Endometrium (tissue), 2 donors: ENCODE results near the gene SPIN3.
"Not testable (repeated sequence)": the region's sequence is repeated elsewhere in the genome, so short reads cannot be mapped to it uniquely, and the experiment has no call there.

ENCODE experiments used
- FAIRE-seq: peaks from 2 replicates; lab custom pipeline; 2012; peaks lifted over from hg19 to GRCh38; lab: Jason Lieb, UNC
- donor health status: control.
- donor health status: control.

Gene SPIN3

GRCh38 chrX:56995271-56995994, at the start of gene SPIN3:
SPIN3 (minus strand) TSS chrX:56995541; CDS start chrX:56994947, 594 bp downstream.
- FAIRE-seq, result no peak

DNA sequence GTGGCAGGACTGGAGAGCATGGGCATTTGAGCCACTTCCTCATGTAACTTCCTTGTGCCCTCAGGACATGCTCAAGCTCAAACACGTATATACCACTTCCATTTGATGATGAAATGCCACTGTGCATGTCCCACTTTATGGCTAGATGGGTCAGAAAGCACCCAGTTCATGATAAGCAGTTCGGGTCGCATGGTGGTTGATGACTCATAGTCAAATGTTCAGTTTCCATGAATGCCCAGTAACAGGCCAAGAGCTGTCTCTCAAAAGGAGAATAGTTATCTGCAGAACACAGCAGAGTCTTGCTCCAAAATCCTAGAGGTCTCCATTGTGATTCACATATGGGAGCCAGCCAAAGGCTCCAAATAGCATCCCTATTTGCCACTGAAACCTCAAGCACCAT, 48.9 kb upstream of the SPIN3 start:
- no peak for FAIRE-seq

- not testable (repeated sequence) for FAIRE-seq
These were observed 41.9 kb upstream of the SPIN3 start for GRCh38 chrX:57037265-57037664.

DNA sequence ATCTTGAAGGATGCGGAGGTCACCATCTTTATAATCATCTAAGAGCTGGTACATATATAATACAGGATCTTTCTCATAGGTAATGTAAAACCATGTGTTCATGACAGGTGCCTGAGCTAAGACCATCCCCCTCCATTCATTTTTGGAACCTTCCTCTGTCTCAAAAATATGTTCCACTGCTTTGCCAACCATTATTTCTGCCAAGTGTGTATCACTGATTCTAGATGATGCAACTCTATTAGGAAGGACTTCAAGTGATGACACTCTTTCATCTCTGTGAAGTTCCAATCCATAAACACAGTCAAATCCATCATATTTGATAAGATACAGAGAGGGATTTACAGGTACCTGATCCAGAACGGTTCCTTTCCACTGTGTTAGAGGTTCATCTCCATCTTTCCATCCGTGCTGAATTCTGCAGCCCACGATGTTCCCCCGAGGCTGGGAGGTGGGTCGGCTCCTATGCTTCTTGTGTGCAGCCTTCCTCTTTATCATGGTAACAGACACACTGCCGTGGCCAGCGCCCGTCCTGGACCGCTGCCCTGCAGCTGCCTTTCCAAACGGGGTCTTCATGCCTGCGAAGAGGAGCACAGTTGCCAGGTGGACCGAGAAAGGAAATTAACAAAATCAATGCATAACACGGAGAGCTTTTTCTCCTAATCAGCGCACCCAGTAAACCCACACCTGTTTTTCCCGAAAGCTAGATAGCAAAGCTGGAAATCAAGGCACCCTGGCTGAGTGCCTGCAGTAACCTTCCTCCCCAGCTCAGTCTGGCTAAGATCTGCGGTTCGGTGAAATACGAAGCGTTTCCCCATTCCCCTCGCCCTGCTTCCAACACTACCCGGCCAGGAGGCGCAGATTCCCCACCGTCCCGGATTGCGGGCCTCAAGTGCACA, 718 bp downstream of the SPIN3 start:
- no peak for FAIRE-seq

DNA sequence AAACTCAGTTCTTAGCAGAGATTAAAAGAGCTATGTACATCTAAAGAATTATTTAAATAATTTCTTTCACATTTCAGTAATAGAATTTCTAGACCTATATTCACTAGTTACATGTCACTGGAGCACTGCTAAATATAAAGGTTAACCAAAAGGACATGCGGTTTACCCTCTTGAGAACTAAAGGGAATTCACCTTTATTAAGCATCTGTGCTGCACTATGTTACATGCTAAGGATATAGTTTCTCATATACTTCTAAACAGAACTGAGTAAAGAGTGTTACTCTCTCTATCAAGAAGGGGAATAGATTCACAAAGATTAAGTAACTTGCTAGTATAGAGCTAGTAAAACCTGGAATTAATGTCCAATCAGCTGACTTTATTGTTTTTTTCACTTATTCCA, 7.6 kb downstream of the SPIN3 start:
- FAIRE-seq, result no peak

DNA sequence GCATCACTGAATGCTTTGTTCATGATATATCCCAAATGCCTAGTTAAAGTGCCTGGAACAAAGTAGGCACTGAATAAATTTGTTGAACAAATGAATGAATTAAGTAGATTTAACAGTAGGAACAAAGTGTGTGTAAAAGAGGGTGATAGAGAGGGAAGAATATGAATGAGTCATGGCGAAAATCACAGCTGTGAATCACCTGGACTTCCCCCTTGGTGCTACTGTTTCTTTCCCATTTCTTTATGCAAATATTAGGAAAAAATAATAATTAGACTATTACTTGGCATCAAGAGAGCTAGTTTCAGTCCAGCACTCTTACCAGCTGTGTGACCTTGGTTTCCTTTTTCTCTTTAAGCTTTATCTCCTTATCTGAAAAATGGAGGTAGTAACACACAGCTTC, 9.2 kb downstream of the SPIN3 start:
- no peak for FAIRE-seq

DNA sequence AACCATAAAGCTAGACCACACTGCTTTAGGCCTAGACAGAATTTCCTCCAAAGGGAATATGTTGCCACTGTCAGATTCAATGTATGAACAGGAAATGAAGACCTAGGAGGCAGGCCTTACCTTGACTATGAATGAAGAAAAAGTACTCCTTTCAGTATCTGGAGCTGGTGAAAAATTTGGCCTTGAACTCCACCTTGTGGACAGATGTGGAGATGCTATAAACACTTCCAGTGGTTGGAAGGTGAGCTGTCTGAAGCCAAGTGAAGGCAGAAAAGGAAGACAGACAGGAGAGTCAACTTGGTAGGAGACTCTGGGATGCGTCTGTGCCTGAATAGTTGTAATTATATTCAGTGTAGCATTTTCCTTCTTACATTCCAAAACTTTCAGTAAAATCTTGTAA, 17.2 kb downstream of the SPIN3 start:
- FAIRE-seq, result no peak

- no peak for FAIRE-seq
These were observed 19.7 kb downstream of the SPIN3 start for GRCh38 chrX:56975611-56976010.

DNA sequence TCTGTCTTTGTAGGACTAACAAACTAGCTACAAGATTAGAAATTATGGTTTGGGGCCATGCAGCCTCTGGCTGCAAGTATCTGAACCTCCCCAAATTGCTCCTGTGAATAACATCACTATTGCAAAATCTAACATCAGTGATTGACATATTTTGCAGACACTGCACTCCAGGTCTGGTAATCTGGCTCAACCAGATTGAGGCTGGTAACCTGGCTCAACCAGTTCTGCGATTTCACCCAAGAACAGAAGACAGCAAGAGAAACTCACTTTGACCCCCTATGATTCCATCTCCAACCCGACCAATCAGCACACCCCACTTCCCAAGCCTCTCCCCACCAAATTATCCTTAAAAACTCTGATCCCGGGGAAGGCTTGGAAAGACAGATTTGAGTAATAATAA, 20.9 kb downstream of the SPIN3 start:
- no peak for FAIRE-seq

GRCh38 chrX:56969559-56969958, 25.8 kb downstream of the SPIN3 start:
- FAIRE-seq, result peak; percentile 31

DNA sequence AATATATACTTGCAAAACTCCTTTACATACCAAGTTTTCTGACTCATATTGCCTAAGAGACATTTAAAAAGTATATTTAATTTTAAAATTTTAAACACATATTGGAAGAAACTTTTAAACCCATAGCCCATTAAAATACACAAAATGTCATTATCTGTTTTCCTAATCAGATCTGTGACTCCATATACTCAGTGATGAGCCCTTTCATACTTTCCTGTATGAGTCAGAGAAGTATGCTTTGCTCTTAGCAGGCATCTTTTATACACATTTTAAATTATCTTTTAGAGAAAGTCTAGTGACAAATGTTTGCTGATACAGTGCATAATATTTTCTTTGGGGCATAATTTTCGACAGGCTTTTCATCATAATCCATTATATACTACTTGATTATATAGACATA, 26.4 kb downstream of the SPIN3 start:
- FAIRE-seq, result no peak

- FAIRE-seq, result no peak
These were observed 32.0 kb downstream of the SPIN3 start for GRCh38 chrX:56963377-56963776.

DNA sequence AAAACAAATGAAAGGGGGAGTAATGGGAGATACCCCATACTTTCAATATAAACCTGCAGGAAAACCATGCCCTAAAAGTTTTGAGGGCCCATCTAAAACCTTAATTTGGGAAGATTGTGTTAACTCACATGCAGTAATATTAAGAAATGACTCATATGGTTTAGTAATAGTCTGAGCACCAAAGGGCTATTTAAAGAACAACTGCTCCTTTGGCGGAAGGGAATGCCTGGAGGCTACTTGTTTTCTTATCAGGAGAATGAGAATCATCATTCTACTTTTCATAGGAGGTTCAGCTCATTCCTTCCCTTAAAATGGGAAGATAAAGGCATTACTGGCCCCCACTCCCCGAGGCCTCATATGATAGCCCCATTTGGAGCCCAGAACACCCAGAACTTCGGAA, 47.6 kb downstream of the SPIN3 start:
- no peak for FAIRE-seq

DNA sequence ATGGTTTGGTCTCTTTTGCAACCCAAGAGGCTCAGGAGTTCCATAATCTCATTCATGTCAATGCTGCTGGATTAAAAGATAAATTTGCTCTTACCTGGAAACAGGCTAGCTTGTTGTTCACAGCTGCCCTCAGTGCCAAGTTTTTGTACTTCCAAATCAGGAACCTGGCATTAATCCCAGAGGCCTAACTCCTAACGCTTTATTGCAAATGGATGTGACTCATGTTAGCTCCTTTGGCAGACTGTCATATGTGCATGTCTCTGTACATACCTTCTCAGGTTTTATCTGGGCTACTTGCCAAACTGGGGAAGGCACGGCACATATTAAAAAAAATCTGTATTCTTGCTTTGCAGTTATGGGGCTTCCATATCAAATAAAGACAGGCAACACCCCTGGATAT, 49.1 kb downstream of the SPIN3 start:
- not testable (repeated sequence) for FAIRE-seq

GRCh38 chrX:56945226-56945625, 50.1 kb downstream of the SPIN3 start:
- not testable (repeated sequence) for FAIRE-seq

- no peak for FAIRE-seq
These were observed 52.1 kb downstream of the SPIN3 start for GRCh38 chrX:56943264-56943663.
